Left colon (tissue), 2 donors: ENCODE measurements around the gene SHROOM3. TPM values are rescaled to one million over a fixed set of nuclear protein-coding genes. Genes with fewer than 3 reads are reported as not detected.
"Not testable (repeated sequence)": the region's sequence is repeated elsewhere in the genome, so short reads cannot be mapped to it uniquely, and the experiment has no call there.

Experiments
- ATAC-seq: fragments of 200-7000 bp; cut with Tn5 transposase; one replicate; pipeline ENCODE4 v1.9.1; 2020; ENCODE audit warnings: mild to moderate bottlenecking, moderate library complexity
- DNase-seq, 2 donors: peaks; one replicate each; pipeline ENCODE4 v3.0.0-alpha.2; 2020
- intact Hi-C, 2 donors: fragments of 100-400 bp; cut with DNase I in 1 of 2; cut with micrococcal nuclease in 1 of 2; formaldehyde crosslinking; loops; one replicate each; pipeline versions ENCODE4 v1.11.2 to v1.14.0; 2022; cut with DNase I, micrococcal nuclease
- total RNA-seq, 2 donors: library from RNA; stranded (reverse); fragmentation: NEBNext Ultra II Directional; extraction: Animal tissue kit (Norgen Biotek cat#: 25700); gene quantifications; one replicate each; pipeline ENCODE4 v1.2.1, GENCODE V29; 2021
- donor health status: DM: no; HTN: no; CAD: no.
- donor health status: DM: yes; HTN: yes; CAD: no.

SHROOM3 gene
- total RNA-seq, 2 donors from 2014 or later = 158 to 248 TPM

GRCh38 chr4:76714226-76714625 is 279.2 kb downstream of the SHROOM3 start:
- ATAC-seq = no peak
- DNase-seq = no peak
- intact Hi-C loops = no loop called here

- DNase-seq = no peak
- peak; percentile 26 for ATAC-seq
- intact Hi-C loops = no loop called here
These were observed 281.0 kb downstream of the SHROOM3 start for GRCh38 chr4:76716020-76716419.

GRCh38 chr4:76716658-76717057 is 281.6 kb downstream of the SHROOM3 start:
- DNase-seq = no peak
- peak; percentile 48 for ATAC-seq
- intact Hi-C loops = no loop called here

- no peak for ATAC-seq
- intact Hi-C loops = no loop called here
These were observed 282.4 kb downstream of the SHROOM3 start for GRCh38 chr4:76717431-76717830.

GRCh38 chr4:76718021-76718420 is 283.0 kb downstream of the SHROOM3 start:
- no peak for DNase-seq
- no peak for ATAC-seq
- intact Hi-C loops = no loop called here

More at GRCh38 chr4:76717431-76717830, 282.4 kb downstream of the SHROOM3 start:
- DNase-seq = no peak

GRCh38 chr4:76718831-76719230 is 283.8 kb downstream of the SHROOM3 start:
- DNase-seq (no peak), ATAC-seq (no peak)
- intact Hi-C loops = no loop called here

- no peak for ATAC-seq
- intact Hi-C loops = no loop called here
- no peak for DNase-seq
These were observed 285.1 kb downstream of the SHROOM3 start for GRCh38 chr4:76720121-76720520.

- intact Hi-C loops, DNase-seq, ATAC-seq: not testable (repeated sequence)
These were observed 287.1 kb downstream of the SHROOM3 start for GRCh38 chr4:76722146-76722545.

- DNase-seq = no peak
- no peak for ATAC-seq
These were observed 287.8 kb downstream of the SHROOM3 start for GRCh38 chr4:76722838-76723237.

GRCh38 chr4:76723373-76723772 is 288.3 kb downstream of the SHROOM3 start:
- DNase-seq (no peak), ATAC-seq (peak; percentile 56)
- intact Hi-C loops = no loop called here

More at GRCh38 chr4:76722838-76723237, 287.8 kb downstream of the SHROOM3 start:
- intact Hi-C loops = no loop called here

GRCh38 chr4:76723924-76724323 is 288.9 kb downstream of the SHROOM3 start:
- ATAC-seq = peak; percentile 28
- intact Hi-C loops = no loop called here
- DNase-seq = no peak

- DNase-seq (no peak), ATAC-seq (no peak)
- intact Hi-C loops = no loop called here
These were observed 290.0 kb downstream of the SHROOM3 start for GRCh38 chr4:76725039-76725438.

- intact Hi-C loops = no loop called here
- DNase-seq (no peak), ATAC-seq (no peak)
These were observed 291.1 kb downstream of the SHROOM3 start for GRCh38 chr4:76726176-76726575.

GRCh38 chr4:76726631-76727030 is 291.6 kb downstream of the SHROOM3 start:
- ATAC-seq (no peak), DNase-seq (no peak)
- intact Hi-C loops = no loop called here

- ATAC-seq, DNase-seq, intact Hi-C loops: not testable (repeated sequence)
These were observed 292.9 kb downstream of the SHROOM3 start for GRCh38 chr4:76727934-76728333.

GRCh38 chr4:76729460-76729859 is 294.4 kb downstream of the SHROOM3 start:
- DNase-seq = no peak
- intact Hi-C loops = no loop called here
- ATAC-seq = no peak

GRCh38 chr4:76729980-76730379 is 295.0 kb downstream of the SHROOM3 start:
- DNase-seq = no peak
- intact Hi-C loops = no loop called here

GRCh38 chr4:76732246-76732645 is 297.2 kb downstream of the SHROOM3 start:
- no peak for ATAC-seq

More at GRCh38 chr4:76729980-76730379, 295.0 kb downstream of the SHROOM3 start:
- ATAC-seq = no peak

GRCh38 chr4:76733068-76733771 is 298.2 kb downstream of the SHROOM3 start:
- DNase-seq = peak in 1 of 2 donors; percentile 40
- intact Hi-C loops = no loop called here
- ATAC-seq = peak; percentile 88

More at GRCh38 chr4:76732246-76732645, 297.2 kb downstream of the SHROOM3 start:
- no peak for DNase-seq
- intact Hi-C loops = no loop called here

- DNase-seq = no peak
- ATAC-seq = no peak
- intact Hi-C loops = no loop called here
These were observed 301.4 kb downstream of the SHROOM3 start for GRCh38 chr4:76736414-76736813.

GRCh38 chr4:76737180-76737579 is 302.2 kb downstream of the SHROOM3 start:
- intact Hi-C loops = no loop called here
- DNase-seq = no peak
- no peak for ATAC-seq
